Prostate gland (tissue), 2 donors: ENCODE results near the gene GSTA4.

Source experiments
- POLR2A ChIP-seq: fragments of 450-650 bp; IDR thresholded peaks from one replicate; pipeline ENCODE4 v1.6.1; 2016; ENCODE audit warnings: antibody characterized with exemption, mild to moderate bottlenecking
- POLR2AphosphoS5 ChIP-seq: sonication (generic); formaldehyde crosslinking; IDR thresholded peaks from one replicate; pipeline ENCODE4 v1.6.1; 2017; ENCODE audit warnings: antibody characterized with exemption
- TF ChIP-seq, protein P1 (sequence below), 4 experiments: fragments of 200-600 bp in 2 of 4; fragments of 450-650 bp in 2 of 4; sonication (generic) in 2 of 4; IDR thresholded peaks; 1 replicate in 3 of 4; 2 replicates in 1 of 4; pipeline ENCODE4 v1.5.1; 2016 to 2019; ENCODE audit warnings: antibody characterized with exemption in 4 of 4, mild to moderate bottlenecking in 2 of 4, moderate library complexity in 2 of 4

- TF ChIP-seq, protein P1, sequence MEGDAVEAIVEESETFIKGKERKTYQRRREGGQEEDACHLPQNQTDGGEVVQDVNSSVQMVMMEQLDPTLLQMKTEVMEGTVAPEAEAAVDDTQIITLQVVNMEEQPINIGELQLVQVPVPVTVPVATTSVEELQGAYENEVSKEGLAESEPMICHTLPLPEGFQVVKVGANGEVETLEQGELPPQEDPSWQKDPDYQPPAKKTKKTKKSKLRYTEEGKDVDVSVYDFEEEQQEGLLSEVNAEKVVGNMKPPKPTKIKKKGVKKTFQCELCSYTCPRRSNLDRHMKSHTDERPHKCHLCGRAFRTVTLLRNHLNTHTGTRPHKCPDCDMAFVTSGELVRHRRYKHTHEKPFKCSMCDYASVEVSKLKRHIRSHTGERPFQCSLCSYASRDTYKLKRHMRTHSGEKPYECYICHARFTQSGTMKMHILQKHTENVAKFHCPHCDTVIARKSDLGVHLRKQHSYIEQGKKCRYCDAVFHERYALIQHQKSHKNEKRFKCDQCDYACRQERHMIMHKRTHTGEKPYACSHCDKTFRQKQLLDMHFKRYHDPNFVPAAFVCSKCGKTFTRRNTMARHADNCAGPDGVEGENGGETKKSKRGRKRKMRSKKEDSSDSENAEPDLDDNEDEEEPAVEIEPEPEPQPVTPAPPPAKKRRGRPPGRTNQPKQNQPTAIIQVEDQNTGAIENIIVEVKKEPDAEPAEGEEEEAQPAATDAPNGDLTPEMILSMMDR (IDR thresholded peaks at IDR 0.05): no peak
- TF ChIP-seq POLR2A (no peak), POLR2AphosphoS5 (no peak)
Measured at GRCh38 chr6:52958546-52959255, 36.4 kb downstream of the GSTA4 start.
